Fibroblast of lung (primary cell): Measurements from ENCODE around the gene MAPK9. TPM values are rescaled to one million over a fixed set of nuclear protein-coding genes. Genes with fewer than 3 reads are reported as not detected.
A peak's percentile ranks its signal among the peaks of the same experiment; 100 is the strongest.

Source experiments
- DNase-seq, 2 donors: peaks; one replicate each; pipeline versions ENCODE4 v3.0.0 to v3.0.0-alpha.2; 2010; ENCODE audit warnings: low read depth in 2 of 2
- H2AFZ ChIP-seq: 2 replicates; pipeline ENCODE4 v1.5.1; 2012; ENCODE audit warnings: low read length, control low read depth, inconsistent platforms
- H3K27ac ChIP-seq: 2 replicates; pipeline ENCODE4 v1.5.1; 2011; ENCODE audit warnings: low read length, control low read depth; ENCODE audit not compliant: insufficient read depth
- H3K27me3 ChIP-seq: 2 replicates; pipeline ENCODE4 v1.5.1; 2011; ENCODE audit warnings: mild to moderate bottlenecking, low read length; ENCODE audit not compliant: control insufficient read depth, insufficient read depth
- H3K36me3 ChIP-seq: 2 replicates; pipeline ENCODE4 v1.5.1; 2011; ENCODE audit warnings: low read length; ENCODE audit not compliant: control insufficient read depth, insufficient read depth
- H3K4me1 ChIP-seq: 2 replicates; pipeline ENCODE4 v1.5.1; 2011; ENCODE audit warnings: low read length; ENCODE audit not compliant: control insufficient read depth, insufficient read depth; ENCODE audit errors: extremely low read depth
- H3K4me2 ChIP-seq: 2 replicates; pipeline ENCODE4 v1.5.1; 2011; ENCODE audit warnings: low read length, control low read depth; ENCODE audit not compliant: insufficient read depth; ENCODE audit errors: extremely low read depth
- H3K4me3 ChIP-seq, 4 experiments: fragments of 200-600 bp in 1 of 4; sonication (generic) in 1 of 4; replicated peaks in 1 of 4; 2 replicates each; pipeline ENCODE4 v1.5.1; 2011 to 2016; ENCODE audit warnings: low read length in 4 of 4, low read depth in 3 of 4, mild to moderate bottlenecking in 3 of 4, control low read depth in 2 of 4, inconsistent platforms in 1 of 4, mixed read lengths in 1 of 4; ENCODE audit not compliant: insufficient read depth in 1 of 4; ENCODE audit errors: control extremely low read depth in 1 of 4
- H3K79me2 ChIP-seq: 2 replicates; pipeline ENCODE4 v1.5.1; 2012; ENCODE audit warnings: mild to moderate bottlenecking, low read length, inconsistent platforms; ENCODE audit not compliant: control insufficient read depth, insufficient read depth
- H3K9ac ChIP-seq: 2 replicates; pipeline ENCODE4 v1.5.1; 2011; ENCODE audit warnings: mild to moderate bottlenecking, low read length, control low read depth; ENCODE audit not compliant: insufficient read depth
- H3K9me3 ChIP-seq: 2 replicates; pipeline ENCODE4 v1.5.1; 2012; ENCODE audit warnings: low read depth, low read length; ENCODE audit not compliant: control insufficient read depth, insufficient read depth
- H4K20me1 ChIP-seq: 2 replicates; pipeline ENCODE4 v1.5.1; 2011; ENCODE audit warnings: low read length; ENCODE audit not compliant: control insufficient read depth, insufficient read depth; ENCODE audit errors: extremely low read depth
- CTCF ChIP-seq, 2 donors: IDR thresholded peaks in 1 of 2; conservative IDR thresholded peaks in 1 of 2; 1 replicate in 1 of 2; 2 replicates in 1 of 2; pipeline ENCODE4 v1.5.1; 2011 to 2012; ENCODE audit warnings: low read length in 2 of 2, control low read depth in 1 of 2, inconsistent platforms in 1 of 2, low read depth in 1 of 2, mild to moderate bottlenecking in 1 of 2
- EZH2 ChIP-seq: IDR thresholded peaks from 2 replicates; pipeline ENCODE4 v1.5.1; 2012; ENCODE audit warnings: low read length, control low read depth, mild to moderate bottlenecking; ENCODE audit errors: missing control alignments
- polyA plus RNA-seq, 2 donors: library from polyadenylated mRNA; depleted of rRNA in 1 of 2; stranded (reverse) in 1 of 2; unstranded in 1 of 2; fragments of >200 nt; gene quantifications; 2 replicates each; pipeline ENCODE4 v1.2.1, GENCODE V29; 2011 to 2012; ENCODE audit warnings: missing spikeins in 1 of 2
- total RNA-seq: library from RNA; depleted of rRNA; stranded (reverse); fragments of >200 nt; gene quantifications from 2 replicates; pipeline ENCODE4 v1.2.1, GENCODE V29; 2014

The MAPK9 gene
- total and polyA plus RNA-seq, 2 donors (not counting 1 experiment from before 2014, with no cell fraction given), result 27.6 to 36.8 TPM

DNA sequence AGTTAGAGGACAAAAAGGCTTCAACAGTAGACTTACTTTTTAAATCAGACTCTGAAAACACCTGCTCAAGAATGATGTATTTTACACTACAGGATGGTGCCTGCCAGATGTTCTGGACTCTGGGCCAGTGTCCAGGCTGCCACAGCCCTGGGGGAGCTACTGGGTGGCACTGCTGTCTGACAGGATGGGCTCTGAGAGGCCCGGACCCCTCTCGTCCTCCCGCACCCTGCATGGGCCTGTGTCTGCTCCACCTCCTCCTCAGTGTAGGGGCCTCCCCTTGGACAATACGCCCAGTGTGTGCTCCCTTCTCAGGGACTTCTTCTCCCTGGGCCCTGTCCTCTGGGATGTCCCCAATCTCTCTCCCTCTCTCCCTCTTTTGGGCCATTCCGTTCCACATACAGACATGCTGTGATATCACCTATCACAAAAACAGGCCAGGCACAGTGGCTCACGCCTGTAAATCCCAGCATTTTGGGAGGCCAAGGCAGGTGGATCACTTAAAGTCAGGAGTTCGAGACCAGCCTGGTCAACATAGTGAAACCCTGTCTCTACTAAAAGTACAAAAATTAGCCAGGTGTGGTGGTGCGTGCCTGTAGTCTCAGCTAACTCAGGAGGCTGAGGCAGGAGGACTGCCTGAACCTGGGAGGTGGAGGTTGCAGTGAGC lies 37.9 kb upstream of the MAPK9 start:
- H3K27ac ChIP-seq, result no peak overlapping the region
- no peaks in the 10 kb centered on the region for H3K36me3 ChIP-seq
- no peak for DNase-seq
- TF ChIP-seq CTCF (conservative IDR thresholded peaks at IDR 0.05 in 1 of 2, IDR thresholded peaks at IDR 0.05 in 1 of 2; ENCODE audit: low read depth in 1 of 2, low read length in 2 of 2) (no peak), EZH2 (no peak)
- H3K27me3 ChIP-seq, result no peaks in the 10 kb centered on the region
- peaks cover 10% of the 10 kb centered on the region for H3K4me1 ChIP-seq
- no peaks in the 10 kb centered on the region for H3K79me2 ChIP-seq
- H4K20me1 ChIP-seq, result no peaks in the 10 kb centered on the region
- no peak overlapping the region for H2AFZ ChIP-seq
- no peak overlapping the region for H3K9ac ChIP-seq
- H3K4me3 ChIP-seq, result no peak overlapping the region
- H3K4me2 ChIP-seq, result peak overlapping the region; percentile 4
- H3K9me3 ChIP-seq, result no peaks in the 10 kb centered on the region

DNA sequence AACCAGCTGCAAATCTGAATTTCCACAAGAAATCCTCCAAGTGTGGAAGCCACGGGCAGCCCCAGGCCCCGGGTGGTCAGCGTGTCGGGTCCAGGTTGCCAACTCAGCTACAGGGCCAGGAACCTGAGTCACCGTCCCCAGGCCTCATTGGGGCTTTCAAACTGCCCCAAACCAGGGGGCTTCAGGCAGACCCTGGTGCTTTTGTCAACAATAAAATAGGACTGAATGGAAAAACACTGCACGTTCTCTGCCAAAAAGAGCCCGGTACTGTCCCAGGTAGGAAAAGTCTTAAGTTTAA lies 37.2 kb upstream of the MAPK9 start:
- H3K36me3 ChIP-seq, result no peaks in the 10 kb centered on the region
- H3K9me3 ChIP-seq, result no peaks in the 10 kb centered on the region
- no peaks in the 10 kb centered on the region for H4K20me1 ChIP-seq
- no peak overlapping the region for H3K4me2 ChIP-seq
- H3K27ac ChIP-seq, result no peak overlapping the region
- TF ChIP-seq CTCF (conservative IDR thresholded peaks at IDR 0.05 in 1 of 2, IDR thresholded peaks at IDR 0.05 in 1 of 2; ENCODE audit: low read depth in 1 of 2, low read length in 2 of 2) (no peak), EZH2 (no peak)
- no peaks in the 10 kb centered on the region for H3K27me3 ChIP-seq
- H3K4me1 ChIP-seq, result peaks cover 10% of the 10 kb centered on the region
- no peak overlapping the region for H2AFZ ChIP-seq
- no peak for DNase-seq
- H3K4me3 ChIP-seq, result no peak overlapping the region
- H3K9ac ChIP-seq, result no peak overlapping the region
- H3K79me2 ChIP-seq, result no peaks in the 10 kb centered on the region

GRCh38 chr5:180328296-180329137 lies 36.6 kb upstream of the MAPK9 start:
- peak; percentile 59 to 69 for DNase-seq
- H3K9ac ChIP-seq, result no peak overlapping the region
- H3K27me3 ChIP-seq, result no peaks in the 10 kb centered on the region
- no peak overlapping the region for H2AFZ ChIP-seq
- H3K4me1 ChIP-seq, result peaks cover 6% of the 10 kb centered on the region
- no peak overlapping the region for H3K27ac ChIP-seq
- TF ChIP-seq CTCF (conservative IDR thresholded peaks at IDR 0.05 in 1 of 2, IDR thresholded peaks at IDR 0.05 in 1 of 2; ENCODE audit: low read depth in 1 of 2, low read length in 2 of 2) (peak; percentile 59 to 68), EZH2 (no peak)
- no peak overlapping the region for H3K4me2 ChIP-seq
- no peak overlapping the region for H3K4me3 ChIP-seq
- no peaks in the 10 kb centered on the region for H3K79me2 ChIP-seq
- H3K9me3 ChIP-seq, result no peaks in the 10 kb centered on the region
- no peaks in the 10 kb centered on the region for H3K36me3 ChIP-seq
- H4K20me1 ChIP-seq, result no peaks in the 10 kb centered on the region
